Measurements from ENCODE around the gene N4BP2. TPM values are rescaled to one million over a fixed set of nuclear protein-coding genes. Genes with fewer than 3 reads are reported as not detected.

N4BP2 gene
- total and polyA plus RNA-seq, 2 of the 8 experiments (the other 6 are each of a cell fraction or from before 2014, with no cell fraction given) = 4.4 to 44.7 TPM

GRCh38 chr4:40196272-40196671 is 139.6 kb downstream of the N4BP2 start:
- peak overlapping the region; percentile 68; the same call in 1 of the 2 replicates for H2AFZ ChIP-seq (ENCODE audit: low read length)

More at GRCh38 chr4:40196272-40196671, 139.6 kb downstream of the N4BP2 start:
- H2AK5ac ChIP-seq (ENCODE audit: low read depth, low read length) = no peak overlapping the region
- H4K5ac ChIP-seq (ENCODE audit: insufficient read length, low read depth, low read length) = no peak overlapping the region
- H2BK20ac ChIP-seq (ENCODE audit: low read length) = no peak overlapping the region
- H3K4me3 ChIP-seq (ENCODE audit: extremely low read depth in 1 of 4, insufficient read depth in 2 of 4, low read depth in 3 of 4, low read length in 4 of 4) = peak overlapping the region in 1 of 4 experiments; percentile 50; a peak in 3 of 8 replicates
- FAIRE-seq = no peak
- DNase-seq (ENCODE audit: low read depth in 1 of 2, low spot score in 2 of 2) = no peak
- WGBS, 2 experiments (ENCODE audit: extremely low coverage in 1 of 2, insufficient coverage in 1 of 2, insufficient read length in 1 of 2, insufficient replicate concordance in 2 of 2, low coverage in 1 of 2, low lambda C conversion rate in 2 of 2, missing lambda C conversion rate in 1 of 2) = 53% methylated on average over 8 of the region's 8 CpGs; no CpG with 5 or more reads in 1 of the 2 experiments
- H3K79me1 ChIP-seq (ENCODE audit: low read depth, low read length) = no peaks in the 10 kb centered on the region
- peak overlapping the region; percentile 44 to 63 for H3K4me2 ChIP-seq (ENCODE audit: insufficient read depth in 1 of 2, low read depth in 2 of 2, low read length in 2 of 2)
- H2BK120ac ChIP-seq (replicated peaks; ENCODE audit: low read depth, low read length) = no peak overlapping the region
- H3K23ac ChIP-seq (ENCODE audit: insufficient read length) = no peak overlapping the region
- no peaks in the 10 kb centered on the region for H3K27me3 ChIP-seq (replicated peaks in 1 of 4; ENCODE audit: control insufficient read depth in 3 of 4, extremely low read depth in 1 of 4, insufficient read depth in 3 of 4, low read length in 3 of 4)
- H3K23me2 ChIP-seq (ENCODE audit: low read depth, low read length) = no peaks in the 10 kb centered on the region
- peak overlapping the region in 1 of 4 experiments; percentile 38; a peak in 1 of 7 replicates for H3K9ac ChIP-seq (replicated peaks in 1 of 4; ENCODE audit: extremely low read depth in 1 of 4, low read depth in 3 of 4, low read length in 3 of 4)
- no peak overlapping the region for H2BK15ac ChIP-seq (ENCODE audit: low read length)
- ChIA-PET POLR2A (ENCODE audit: partially characterized antibody) (no interaction called here), CTCF (ENCODE audit: partially characterized antibody) (no interaction called here)
- H3K4ac ChIP-seq (replicated peaks; ENCODE audit: insufficient read length, low read depth, low read length) = no peak overlapping the region
- H2BK12ac ChIP-seq (ENCODE audit: low read depth, low read length) = peak overlapping the region; percentile 10; the same call in 1 of the 2 replicates
- H4K91ac ChIP-seq (replicated peaks; ENCODE audit: insufficient read length, low read length) = no peak overlapping the region
- H3K56ac ChIP-seq (replicated peaks; ENCODE audit: insufficient read length, low read depth, low read length) = no peak overlapping the region
- peaks cover 8 to 37% (median 20%) of the 10 kb centered on the region in 4 experiments for H3K4me1 ChIP-seq (replicated peaks in 1 of 4; ENCODE audit: control insufficient read depth in 3 of 4, insufficient read depth in 4 of 4, low read length in 3 of 4)
- peaks cover 0 to 13% of the 10 kb centered on the region in 2 experiments; a peak in 1 of 4 replicates for H3K79me2 ChIP-seq (ENCODE audit: control insufficient read depth in 1 of 2, insufficient read depth in 2 of 2, low read length in 2 of 2)
- TF ChIP-seq CHD2 (IDR thresholded peaks at IDR 0.05; ENCODE audit: low read length) = no peak
- peak; percentile 21 for TF ChIP-seq ASH2L (IDR thresholded peaks at IDR 0.05; ENCODE audit: low read length)
- TF ChIP-seq SAP30 (IDR thresholded peaks at IDR 0.05; ENCODE audit: insufficient read depth, insufficient replicate concordance, low read length) = no peak
- no peak for TF ChIP-seq RFX5 (IDR thresholded peaks at IDR 0.05; ENCODE audit: borderline replicate concordance, low read depth, low read length)
- H2BK5ac ChIP-seq (ENCODE audit: low read depth, low read length) = peak overlapping the region; percentile 79; the same call in 1 of the 2 replicates
- H3K14ac ChIP-seq (ENCODE audit: insufficient read length) = no peak overlapping the region
- H3K27ac ChIP-seq (ENCODE audit: low read depth, low read length) = peak overlapping the region; percentile 88; the same call in 1 of the 2 replicates
- H3K18ac ChIP-seq (ENCODE audit: extremely low read depth, low read length) = peak overlapping the region; percentile 52
- H4K8ac ChIP-seq (ENCODE audit: extremely low read depth, insufficient read depth, low read length) = no peak overlapping the region
- H3K36me3 ChIP-seq (ENCODE audit: control insufficient read depth in 2 of 4, insufficient read depth in 4 of 4, low read length in 3 of 4) = no peaks in the 10 kb centered on the region
- H3K9me3 ChIP-seq (ENCODE audit: insufficient read depth in 2 of 2, low read depth in 1 of 2, low read length in 1 of 2) = no peaks in the 10 kb centered on the region
- H4K20me1 ChIP-seq (replicated peaks in 1 of 2; ENCODE audit: control insufficient read depth in 1 of 2, insufficient read depth in 2 of 2, low read length in 2 of 2) = no peaks in the 10 kb centered on the region
